Subcutaneous abdominal adipose tissue (tissue), 5 donors: ENCODE measurements around the gene AMOTL2.

Experiments used
- H3K27ac ChIP-seq: one replicate; pipeline ENCODE4 v1.7.0; 2013; ENCODE audit warnings: low read depth, mild to moderate bottlenecking, inconsistent platforms, low read length, moderate library complexity
- H3K27me3 ChIP-seq, 5 donors: one replicate each; pipeline ENCODE4 v1.7.0; 2013; ENCODE audit warnings: low read length in 5 of 5, inconsistent platforms in 1 of 5; ENCODE audit not compliant: control insufficient read depth in 5 of 5, insufficient read depth in 4 of 5
- H3K36me3 ChIP-seq, 5 donors: one replicate each; pipeline ENCODE4 v1.7.0; 2013; ENCODE audit warnings: low read length in 5 of 5; ENCODE audit not compliant: control insufficient read depth in 5 of 5, insufficient read depth in 5 of 5
- H3K4me1 ChIP-seq, 5 donors: one replicate each; pipeline ENCODE4 v1.7.0; 2013; ENCODE audit warnings: low read length in 5 of 5, mild to moderate bottlenecking in 3 of 5, moderate library complexity in 1 of 5; ENCODE audit not compliant: control insufficient read depth in 5 of 5, insufficient read depth in 5 of 5
- H3K4me3 ChIP-seq, 5 donors: one replicate each; pipeline ENCODE4 v1.7.0; 2013; ENCODE audit warnings: low read length in 5 of 5, low read depth in 1 of 5
- H3K9ac ChIP-seq, 5 donors: one replicate each; pipeline ENCODE4 v1.7.0; 2013; ENCODE audit warnings: low read length in 5 of 5, mild to moderate bottlenecking in 4 of 5, moderate library complexity in 3 of 5
- H3K9me3 ChIP-seq, 5 donors: one replicate each; pipeline ENCODE4 v1.7.0; 2013; ENCODE audit warnings: low read length in 5 of 5; ENCODE audit not compliant: control insufficient read depth in 5 of 5
- donor health status: healthy.
- donor health status: healthy.
- donor health status: healthy.
- donor health status: healthy.
- donor health status: healthy.

AMOTL2 gene

DNA sequence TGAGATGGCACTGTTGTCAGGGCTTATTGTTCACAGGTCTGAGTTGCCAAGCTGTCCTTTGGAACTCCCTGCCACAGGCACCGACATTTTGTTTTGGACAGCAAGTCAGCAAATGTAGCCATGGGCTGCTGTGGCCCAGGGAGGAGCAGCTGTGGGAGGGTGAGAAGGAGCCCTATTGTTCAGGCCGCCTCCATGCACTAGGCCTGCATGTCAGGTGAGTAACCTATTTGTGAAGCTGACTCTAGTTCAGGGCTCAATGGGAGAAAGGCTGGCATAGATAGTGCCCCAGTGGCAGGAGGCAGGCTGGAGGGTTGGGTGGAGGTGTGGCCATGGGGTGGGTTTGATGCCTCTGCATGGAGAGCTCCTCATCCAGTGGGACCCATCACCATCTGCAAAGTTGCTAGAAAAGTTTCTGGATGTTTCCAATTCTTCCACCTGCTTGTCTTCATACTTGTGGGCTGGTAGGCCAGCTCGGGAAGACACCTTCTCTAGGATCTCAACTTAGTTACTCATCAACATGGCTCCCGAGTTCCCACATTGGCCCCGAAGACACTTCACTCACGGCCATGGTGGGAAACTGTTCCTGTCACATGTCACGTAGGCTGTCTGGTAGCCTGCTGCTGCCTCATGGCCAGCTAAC, 19.5 kb downstream of the AMOTL2 start:
- Histone ChIP-seq H3K9me3 (no peaks in the 10 kb centered on the region), H3K9ac (no peak overlapping the region), H3K4me1 (peaks cover 25 to 92% (median 85%) of the 10 kb centered on the region in 5 donors), H3K4me3 (no peak overlapping the region), H3K27me3 (no peaks in the 10 kb centered on the region), H3K27ac (peak overlapping the region; percentile 58), H3K36me3 (peaks cover 5 to 59% (median 54%) of the 10 kb centered on the region in 5 donors)

GRCh38 chr3:134353831-134354611, 20.2 kb downstream of the AMOTL2 start:
- H3K4me1 ChIP-seq: peaks cover 25 to 84% (median 79%) of the 10 kb centered on the region in 5 donors
- peaks cover 5 to 55% (median 47%) of the 10 kb centered on the region in 5 donors for H3K36me3 ChIP-seq
- H3K27ac ChIP-seq: peak overlapping the region; percentile 58
- H3K4me3 ChIP-seq: no peak overlapping the region
- no peaks in the 10 kb centered on the region for H3K27me3 ChIP-seq
- H3K9ac ChIP-seq: no peak overlapping the region
- no peaks in the 10 kb centered on the region for H3K9me3 ChIP-seq

DNA sequence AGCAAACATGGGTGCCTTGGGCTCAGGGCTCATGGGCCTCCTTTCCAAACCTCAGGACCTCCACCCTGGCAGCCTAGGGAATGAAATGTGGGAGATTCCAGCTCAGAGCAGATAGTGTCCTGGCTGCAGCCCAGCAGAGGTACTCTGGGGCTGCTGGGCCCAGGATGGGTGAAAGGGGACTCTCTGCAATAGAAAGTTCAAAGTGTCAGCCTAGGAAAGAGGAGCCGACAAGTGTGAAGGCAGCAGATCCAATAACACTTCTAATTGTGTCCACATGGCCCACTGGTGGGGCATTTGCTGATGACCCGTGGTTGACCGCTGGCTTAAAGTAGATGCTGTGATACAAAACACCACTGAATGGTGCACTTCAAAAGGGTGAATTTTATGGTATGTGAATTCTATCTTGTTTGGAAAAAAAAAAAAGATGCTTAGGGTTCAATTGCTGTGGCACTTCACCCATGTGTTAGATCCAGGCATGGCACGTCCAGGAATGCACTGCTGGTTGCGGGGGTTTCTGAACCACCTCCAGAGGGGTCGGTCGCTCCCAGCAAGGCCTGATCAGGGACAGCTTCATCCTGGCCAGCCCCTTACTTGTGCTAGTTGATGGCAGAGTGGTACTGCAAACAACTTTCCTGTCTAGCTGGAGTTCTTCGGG, 20.9 kb downstream of the AMOTL2 start:
- Histone ChIP-seq H3K36me3 (peaks cover 2 to 49% (median 40%) of the 10 kb centered on the region in 5 donors), H3K27me3 (no peaks in the 10 kb centered on the region), H3K9ac (no peak overlapping the region), H3K27ac (peak overlapping the region; percentile 77), H3K9me3 (no peaks in the 10 kb centered on the region), H3K4me1 (peaks cover 24 to 79% (median 78%) of the 10 kb centered on the region in 5 donors), H3K4me3 (no peak overlapping the region)

DNA sequence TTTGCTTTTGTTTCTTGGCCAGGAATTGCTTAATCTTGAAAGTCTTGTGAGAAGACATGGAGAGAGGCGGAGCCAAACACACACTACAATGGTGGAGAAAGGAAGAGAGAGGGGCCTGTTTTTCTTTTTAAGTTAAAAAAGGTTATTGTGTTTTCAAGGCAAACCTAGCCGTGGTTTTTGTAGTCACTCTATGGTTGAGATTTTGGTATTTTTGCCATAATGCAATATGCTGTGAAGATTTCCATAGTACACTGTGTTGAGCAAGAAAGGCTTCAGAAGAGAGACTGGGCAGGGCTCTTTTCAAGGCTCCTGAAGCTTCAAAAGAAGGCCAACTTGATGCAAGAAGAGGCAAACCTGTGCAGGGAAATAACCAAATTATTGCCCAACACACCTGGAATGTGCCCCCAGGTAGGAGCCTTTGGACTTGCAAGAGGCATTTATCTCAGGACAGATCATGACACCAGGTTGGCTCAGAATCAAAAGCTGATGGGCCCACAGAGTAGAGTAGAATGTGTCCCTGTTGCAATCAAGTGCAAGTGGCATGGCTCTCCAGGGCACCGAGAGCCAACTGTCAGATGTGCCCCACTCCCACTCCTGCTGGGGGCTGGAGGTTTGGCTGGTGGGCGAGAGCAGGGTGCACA, 22.1 kb downstream of the AMOTL2 start:
- Histone ChIP-seq H3K4me1 (peaks cover 13 to 79% (median 75%) of the 10 kb centered on the region in 5 donors), H3K9ac (no peak overlapping the region), H3K9me3 (no peaks in the 10 kb centered on the region), H3K36me3 (peaks cover 2 to 38% (median 29%) of the 10 kb centered on the region in 5 donors), H3K27me3 (no peaks in the 10 kb centered on the region), H3K4me3 (no peak overlapping the region), H3K27ac (peak overlapping the region; percentile 77)

GRCh38 chr3:134351427-134351826, 22.8 kb downstream of the AMOTL2 start:
- Histone ChIP-seq H3K36me3 (peaks cover 2 to 30% (median 21%) of the 10 kb centered on the region in 5 donors), H3K9ac (peak overlapping the region in 1 of 5 donors; percentile 28), H3K27ac (peak overlapping the region; percentile 77), H3K9me3 (peaks cover 0 to 4% (median 3%) of the 10 kb centered on the region in 5 donors), H3K4me3 (no peak overlapping the region), H3K4me1 (peaks cover 10 to 75% (median 68%) of the 10 kb centered on the region in 5 donors), H3K27me3 (no peaks in the 10 kb centered on the region)

- H3K9ac ChIP-seq: peak overlapping the region in 2 of 5 donors; percentile 11 to 28
- H3K9me3 ChIP-seq: peaks cover 0 to 9% (median 6%) of the 10 kb centered on the region in 5 donors
- H3K4me3 ChIP-seq: no peak overlapping the region
- H3K4me1 ChIP-seq: peaks cover 8 to 71% (median 64%) of the 10 kb centered on the region in 5 donors
- H3K27me3 ChIP-seq: no peaks in the 10 kb centered on the region
- peaks cover 0 to 27% (median 18%) of the 10 kb centered on the region in 5 donors for H3K36me3 ChIP-seq
- peak overlapping the region; percentile 77 for H3K27ac ChIP-seq
These were observed 23.4 kb downstream of the AMOTL2 start for GRCh38 chr3:134350861-134351311.

DNA sequence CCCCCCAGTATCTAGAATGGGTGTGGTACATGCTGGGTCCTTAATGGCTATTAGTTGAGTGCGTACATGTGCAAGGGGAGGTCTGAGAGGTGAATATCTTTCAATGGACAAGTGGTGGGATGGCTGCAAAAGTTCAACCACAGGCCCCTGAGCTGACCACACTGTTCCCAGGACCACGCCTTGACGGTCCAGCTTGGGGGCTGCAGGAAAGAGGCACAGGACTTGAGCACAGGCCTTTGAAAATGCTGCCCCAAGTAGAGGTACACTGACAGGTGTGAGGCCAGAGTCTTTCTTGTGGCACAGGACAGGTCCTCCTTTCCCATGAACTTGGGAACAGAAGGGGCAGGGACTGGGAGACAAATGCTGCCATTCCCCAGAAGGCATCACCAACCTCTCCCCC, 24.0 kb downstream of the AMOTL2 start:
- no peaks in the 10 kb centered on the region for H3K27me3 ChIP-seq
- H3K4me3 ChIP-seq: no peak overlapping the region
- H3K4me1 ChIP-seq: peaks cover 8 to 69% (median 60%) of the 10 kb centered on the region in 5 donors
- H3K36me3 ChIP-seq: peaks cover 0 to 22% (median 13%) of the 10 kb centered on the region in 5 donors
- peaks cover 0 to 9% (median 6%) of the 10 kb centered on the region in 5 donors for H3K9me3 ChIP-seq
- peak overlapping the region; percentile 77 for H3K27ac ChIP-seq
- H3K9ac ChIP-seq: no peak overlapping the region

DNA sequence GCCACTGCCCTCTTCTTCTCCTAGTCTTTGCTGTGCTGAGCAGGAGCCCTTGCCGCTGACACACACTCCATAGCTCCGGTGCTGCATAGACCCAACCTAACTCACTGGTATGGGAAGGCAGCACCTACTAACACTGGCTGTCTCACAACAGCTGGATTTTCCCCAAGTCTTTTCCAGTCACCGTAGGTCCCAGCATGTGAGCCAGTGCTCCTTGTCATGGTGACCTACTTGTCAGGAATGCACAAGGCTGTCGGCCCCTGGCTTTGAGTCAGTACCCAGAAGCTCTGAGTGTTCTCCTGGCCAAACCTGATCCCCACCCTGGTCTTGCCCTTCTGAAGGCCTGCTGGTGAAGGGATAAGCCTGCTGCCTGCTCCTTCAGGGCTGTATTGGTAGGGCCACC, 25.7 kb downstream of the AMOTL2 start:
- H3K4me3 ChIP-seq: no peak overlapping the region
- peak overlapping the region; percentile 77 for H3K27ac ChIP-seq

GRCh38 chr3:134347551-134347950, 26.7 kb downstream of the AMOTL2 start:
- H3K27ac ChIP-seq: peak overlapping the region; percentile 77
- peaks cover 5 to 55% (median 36%) of the 10 kb centered on the region in 5 donors for H3K4me1 ChIP-seq
- no peak overlapping the region for H3K9ac ChIP-seq
- peaks cover 0 to 4% (median 0%) of the 10 kb centered on the region in 5 donors for H3K36me3 ChIP-seq
- H3K9me3 ChIP-seq: peaks cover 0 to 9% (median 6%) of the 10 kb centered on the region in 5 donors
- H3K27me3 ChIP-seq: no peaks in the 10 kb centered on the region
- H3K4me3 ChIP-seq: no peak overlapping the region

More for the DNA sequence above, 25.7 kb downstream of the AMOTL2 start:
- H3K9me3 ChIP-seq: peaks cover 0 to 9% (median 6%) of the 10 kb centered on the region in 5 donors
- H3K27me3 ChIP-seq: no peaks in the 10 kb centered on the region
- H3K9ac ChIP-seq: no peak overlapping the region
- H3K4me1 ChIP-seq: peaks cover 6 to 64% (median 46%) of the 10 kb centered on the region in 5 donors
- H3K36me3 ChIP-seq: peaks cover 0 to 6% (median 0%) of the 10 kb centered on the region in 5 donors
